ENCODE results near the gene PALLD. TPM values are rescaled to one million over a fixed set of nuclear protein-coding genes. Genes with fewer than 3 reads are reported as not detected.

Gene PALLD
- total and polyA plus RNA-seq, 2 of the 13 experiments (the other 11 are each of a cell fraction or from before 2014, with no cell fraction given) = 0.50 to 1.5 TPM

DNA sequence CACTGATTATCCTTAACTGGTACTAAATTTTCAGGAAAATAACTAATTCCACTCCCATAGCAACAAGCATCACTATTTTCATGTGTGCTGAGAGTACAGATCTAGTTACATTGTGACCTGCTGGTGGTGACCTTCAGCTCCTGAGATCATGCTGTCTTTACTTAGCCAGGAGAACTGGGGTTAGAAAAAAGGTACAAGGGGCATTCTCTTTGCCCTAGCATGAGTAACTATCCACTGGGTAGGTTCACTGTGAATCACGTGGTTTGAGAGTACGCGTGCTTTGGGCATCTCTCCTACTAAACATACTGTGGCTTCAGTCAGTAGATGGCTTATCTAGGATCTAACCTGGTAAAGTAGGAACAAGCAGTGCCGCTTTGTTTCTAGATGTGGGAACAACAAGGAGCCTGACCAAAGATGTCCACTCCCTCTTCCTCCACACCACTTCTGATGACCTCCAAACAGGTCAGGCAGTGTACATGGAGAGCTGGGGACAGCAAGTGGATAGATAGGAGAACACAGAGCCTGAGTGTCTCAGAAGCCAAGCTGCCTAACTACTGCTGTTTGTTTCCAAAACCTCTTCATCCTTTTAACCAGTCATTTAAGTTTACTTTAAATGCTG lies 423.0 kb downstream of the PALLD start (continued):
- TF ChIP-seq, protein P1, sequence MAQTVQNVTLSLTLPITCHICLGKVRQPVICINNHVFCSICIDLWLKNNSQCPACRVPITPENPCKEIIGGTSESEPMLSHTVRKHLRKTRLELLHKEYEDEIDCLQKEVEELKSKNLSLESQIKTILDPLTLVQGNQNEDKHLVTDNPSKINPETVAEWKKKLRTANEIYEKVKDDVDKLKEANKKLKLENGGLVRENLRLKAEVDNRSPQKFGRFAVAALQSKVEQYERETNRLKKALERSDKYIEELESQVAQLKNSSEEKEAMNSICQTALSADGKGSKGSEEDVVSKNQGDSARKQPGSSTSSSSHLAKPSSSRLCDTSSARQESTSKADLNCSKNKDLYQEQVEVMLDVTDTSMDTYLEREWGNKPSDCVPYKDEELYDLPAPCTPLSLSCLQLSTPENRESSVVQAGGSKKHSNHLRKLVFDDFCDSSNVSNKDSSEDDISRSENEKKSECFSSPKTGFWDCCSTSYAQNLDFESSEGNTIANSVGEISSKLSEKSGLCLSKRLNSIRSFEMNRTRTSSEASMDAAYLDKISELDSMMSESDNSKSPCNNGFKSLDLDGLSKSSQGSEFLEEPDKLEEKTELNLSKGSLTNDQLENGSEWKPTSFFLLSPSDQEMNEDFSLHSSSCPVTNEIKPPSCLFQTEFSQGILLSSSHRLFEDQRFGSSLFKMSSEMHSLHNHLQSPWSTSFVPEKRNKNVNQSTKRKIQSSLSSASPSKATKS (CRISPR knock-in tag; IDR thresholded peaks at IDR 0.05) = no peak
- TF ChIP-seq ZKSCAN8 (CRISPR knock-in tag; IDR thresholded peaks at IDR 0.05; ENCODE audit: borderline replicate concordance) (no peak), MYC (CRISPR knock-in tag; IDR thresholded peaks at IDR 0.05; ENCODE audit: borderline replicate concordance) (no peak), LCORL (IDR thresholded peaks at IDR 0.05) (no peak), LCORL (CRISPR knock-in tag; IDR thresholded peaks at IDR 0.05) (peak; percentile 42; the same call in 1 of the 2 replicates), HOXD1 (CRISPR knock-in tag; IDR thresholded peaks at IDR 0.05) (no peak), BORCS8-MEF2B (CRISPR knock-in tag; IDR thresholded peaks at IDR 0.05) (no peak), SP4 (CRISPR knock-in tag; IDR thresholded peaks at IDR 0.05) (no peak), RFX5 (IDR thresholded peaks at IDR 0.05; ENCODE audit: low read depth, low read length) (0 out of 2 replicates have a peak, but pooled peaks have one; percentile 12), MXD1 (CRISPR knock-in tag; IDR thresholded peaks at IDR 0.05) (no peak), ELF4 (CRISPR knock-in tag; IDR thresholded peaks at IDR 0.05; ENCODE audit: borderline replicate concordance) (no peak), HBP1 (CRISPR knock-in tag; IDR thresholded peaks at IDR 0.05; ENCODE audit: low read depth) (no peak), NR2F1 (CRISPR knock-in tag; IDR thresholded peaks at IDR 0.05) (peak; percentile 21 to 67; a peak in 3 of 4 replicates), ESRRA (CRISPR knock-in tag; IDR thresholded peaks at IDR 0.05; ENCODE audit: low read depth) (peak; percentile 76), ZNF572 (CRISPR knock-in tag; IDR thresholded peaks at IDR 0.05) (no peak), MAF1 (CRISPR knock-in tag; IDR thresholded peaks at IDR 0.05; ENCODE audit: borderline replicate concordance) (no peak), ZFP90 (CRISPR knock-in tag; IDR thresholded peaks at IDR 0.05; ENCODE audit: borderline replicate concordance) (no peak), RXRB (CRISPR knock-in tag; IDR thresholded peaks at IDR 0.05; ENCODE audit: borderline replicate concordance) (no peak), KDM1A (CRISPR knock-in tag; IDR thresholded peaks at IDR 0.05) (no peak), HNRNPUL1 (IDR thresholded peaks at IDR 0.05; ENCODE audit: low read depth, low read length) (no peak), POLR2AphosphoS2 (IDR thresholded peaks at IDR 0.05; ENCODE audit: low read depth, low read length) (no peak), ASH2L (IDR thresholded peaks at IDR 0.05; ENCODE audit: insufficient read length, low read depth, low read length) (no peak), POGZ (CRISPR knock-in tag; IDR thresholded peaks at IDR 0.05) (peak; percentile 52; the same call in 1 of the 2 replicates)
- TF ChIP-seq, protein P2, sequence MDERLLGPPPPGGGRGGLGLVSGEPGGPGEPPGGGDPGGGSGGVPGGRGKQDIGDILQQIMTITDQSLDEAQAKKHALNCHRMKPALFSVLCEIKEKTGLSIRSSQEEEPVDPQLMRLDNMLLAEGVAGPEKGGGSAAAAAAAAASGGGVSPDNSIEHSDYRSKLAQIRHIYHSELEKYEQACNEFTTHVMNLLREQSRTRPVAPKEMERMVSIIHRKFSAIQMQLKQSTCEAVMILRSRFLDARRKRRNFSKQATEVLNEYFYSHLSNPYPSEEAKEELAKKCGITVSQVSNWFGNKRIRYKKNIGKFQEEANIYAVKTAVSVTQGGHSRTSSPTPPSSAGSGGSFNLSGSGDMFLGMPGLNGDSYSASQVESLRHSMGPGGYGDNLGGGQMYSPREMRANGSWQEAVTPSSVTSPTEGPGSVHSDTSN (CRISPR knock-in tag; IDR thresholded peaks at IDR 0.05) = no peak
- TF ChIP-seq, protein P3, sequence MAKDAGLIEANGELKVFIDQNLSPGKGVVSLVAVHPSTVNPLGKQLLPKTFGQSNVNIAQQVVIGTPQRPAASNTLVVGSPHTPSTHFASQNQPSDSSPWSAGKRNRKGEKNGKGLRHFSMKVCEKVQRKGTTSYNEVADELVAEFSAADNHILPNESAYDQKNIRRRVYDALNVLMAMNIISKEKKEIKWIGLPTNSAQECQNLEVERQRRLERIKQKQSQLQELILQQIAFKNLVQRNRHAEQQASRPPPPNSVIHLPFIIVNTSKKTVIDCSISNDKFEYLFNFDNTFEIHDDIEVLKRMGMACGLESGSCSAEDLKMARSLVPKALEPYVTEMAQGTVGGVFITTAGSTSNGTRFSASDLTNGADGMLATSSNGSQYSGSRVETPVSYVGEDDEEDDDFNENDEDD (CRISPR knock-in tag; IDR thresholded peaks at IDR 0.05; ENCODE audit: borderline replicate concordance) = no peak
